ENCODE measurements around the gene SEC31A.

Gene SEC31A

DNA sequence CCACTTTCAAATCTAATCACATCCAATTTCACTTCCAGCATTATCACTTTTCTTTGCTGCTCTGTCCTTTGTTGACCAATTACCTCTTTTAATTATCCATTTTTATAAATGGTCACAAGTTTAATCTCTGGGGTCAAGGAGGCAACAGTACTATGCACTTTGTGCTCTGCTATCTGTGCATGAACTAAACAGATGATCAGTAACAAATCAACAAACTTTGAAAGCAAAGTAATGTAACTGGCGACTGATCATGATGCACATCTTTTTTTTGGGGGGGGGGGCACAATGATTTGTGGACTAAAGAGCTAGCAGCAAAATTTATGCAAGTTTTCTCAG, 1.5 kb upstream of the SEC31A start:
- no peak overlapping the region for H2BK15ac ChIP-seq (replicated peaks; ENCODE audit: low read depth)
- H2BK5ac ChIP-seq (ENCODE audit: low read length): no peak overlapping the region
- no peak overlapping the region for H3K4me3 ChIP-seq (ENCODE audit: low read length)
- no peaks in the 10 kb centered on the region for H3K27me3 ChIP-seq (ENCODE audit: insufficient read depth, low read length, poor library complexity)
- H3K79me1 ChIP-seq (ENCODE audit: low read length): peaks cover 3% of the 10 kb centered on the region
- peaks cover 48% of the 10 kb centered on the region for H3K79me2 ChIP-seq (ENCODE audit: control insufficient read depth, insufficient read depth, low read length)
- no peak overlapping the region for H2BK120ac ChIP-seq (ENCODE audit: low read depth, low read length)
- H3K9ac ChIP-seq (ENCODE audit: low read length): no peak overlapping the region
- H3K18ac ChIP-seq (ENCODE audit: low read length): no peak overlapping the region
- H3K4me1 ChIP-seq (ENCODE audit: control insufficient read depth, low read depth, low read length): no peaks in the 10 kb centered on the region
- no peak overlapping the region for H4K5ac ChIP-seq (ENCODE audit: low read length)
- H3K36me3 ChIP-seq (ENCODE audit: control insufficient read depth, insufficient read depth, low read length): peaks cover 6% of the 10 kb centered on the region
- DNase-seq: no peak
- H3K4ac ChIP-seq (ENCODE audit: low read depth, low read length): no peak overlapping the region
- H2AK5ac ChIP-seq (ENCODE audit: low read length): no peak overlapping the region
- H3K56ac ChIP-seq (ENCODE audit: low read length): no peak overlapping the region
- no CpG with 5 or more reads among the region's 1 CpG for WGBS (ENCODE audit: extremely low coverage, insufficient coverage, low lambda C conversion rate)
- H4K8ac ChIP-seq (ENCODE audit: low read depth, low read length): no peak overlapping the region
- H3K4me2 ChIP-seq (ENCODE audit: low read length): no peak overlapping the region
- H3K23ac ChIP-seq (ENCODE audit: low read length): no peak overlapping the region
- no peak overlapping the region for H3K27ac ChIP-seq (ENCODE audit: low read depth, low read length)

DNA sequence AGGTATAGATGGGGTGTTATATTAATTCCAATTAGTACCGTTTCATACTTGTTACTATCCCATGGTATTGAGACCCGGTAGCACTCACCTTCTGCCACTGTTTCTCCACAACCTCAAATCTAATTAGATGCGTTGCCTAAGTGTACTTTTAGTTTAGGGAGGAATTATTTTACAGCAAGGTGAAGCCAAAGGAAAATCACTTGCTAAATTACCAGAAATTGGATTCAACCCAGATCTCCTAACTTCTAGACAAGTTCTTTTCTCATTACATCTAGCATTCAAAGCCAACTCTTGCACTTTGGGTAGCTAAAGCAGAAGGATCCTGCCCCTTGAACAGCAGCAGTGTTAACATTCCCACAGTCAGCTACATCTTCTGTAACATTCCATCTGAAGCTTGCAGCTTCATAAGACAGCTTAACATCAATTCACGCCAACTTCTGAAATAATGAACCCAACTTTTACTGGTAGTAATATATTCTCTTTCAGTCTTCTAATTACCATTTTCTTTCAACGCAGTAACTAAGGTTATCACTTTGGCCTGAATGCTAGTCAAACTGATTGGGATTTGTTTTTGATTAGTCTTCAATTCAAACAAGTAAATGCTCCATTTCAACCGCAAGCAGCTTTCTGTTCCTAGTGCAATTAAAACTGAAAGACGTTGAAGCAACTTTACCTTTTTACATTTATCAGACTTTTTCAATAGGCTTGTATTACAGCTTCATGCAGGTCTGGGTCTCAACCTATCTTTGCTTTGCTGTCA, 934 bp upstream of the SEC31A start:
- no peak overlapping the region for H4K8ac ChIP-seq (ENCODE audit: low read depth, low read length)

DNA sequence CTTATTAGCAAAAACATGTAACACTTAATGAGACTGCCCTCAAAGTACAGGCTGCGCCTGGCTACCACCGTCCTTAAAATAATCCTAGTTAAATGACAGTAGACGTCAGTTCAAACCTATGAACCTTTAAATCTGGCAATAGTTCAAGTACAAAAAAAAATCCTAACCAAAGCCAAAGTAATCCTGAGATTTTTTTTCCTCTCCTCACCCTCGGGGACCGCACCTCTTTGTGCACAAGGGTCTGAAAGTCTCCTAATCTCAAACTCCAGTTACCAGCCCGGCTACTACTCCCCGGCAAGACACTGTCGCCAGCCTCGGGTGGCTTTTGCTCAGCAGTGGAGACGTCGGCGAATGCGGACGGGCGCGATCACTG, 439 bp downstream of the SEC31A start:
- no peak for DNase-seq
- Histone ChIP-seq H4K5ac (ENCODE audit: low read length) (no peak overlapping the region), H3K23ac (ENCODE audit: low read length) (peak overlapping the region; percentile 11), H3K79me1 (ENCODE audit: low read length) (peaks cover 3% of the 10 kb centered on the region), H3K9ac (ENCODE audit: low read length) (peak overlapping the region; percentile 100), H2BK120ac (ENCODE audit: low read depth, low read length) (no peak overlapping the region), H3K56ac (ENCODE audit: low read length) (peak overlapping the region; percentile 99), H3K36me3 (ENCODE audit: control insufficient read depth, insufficient read depth, low read length) (peaks cover 6% of the 10 kb centered on the region), H2BK5ac (ENCODE audit: low read length) (no peak overlapping the region), H3K27me3 (ENCODE audit: insufficient read depth, low read length, poor library complexity) (no peaks in the 10 kb centered on the region), H3K4me2 (ENCODE audit: low read length) (peak overlapping the region; percentile 41), H3K27ac (ENCODE audit: low read depth, low read length) (peak overlapping the region; percentile 95), H2BK15ac (replicated peaks; ENCODE audit: low read depth) (no peak overlapping the region), H3K79me2 (ENCODE audit: control insufficient read depth, insufficient read depth, low read length) (peaks cover 46% of the 10 kb centered on the region), H4K8ac (ENCODE audit: low read depth, low read length) (peak overlapping the region; percentile 76), H3K4ac (ENCODE audit: low read depth, low read length) (peak overlapping the region; percentile 93), H3K4me3 (ENCODE audit: low read length) (peak overlapping the region; percentile 99), H2AK5ac (ENCODE audit: low read length) (no peak overlapping the region), H3K18ac (ENCODE audit: low read length) (peak overlapping the region; percentile 96), H3K4me1 (ENCODE audit: control insufficient read depth, low read depth, low read length) (no peaks in the 10 kb centered on the region)
- WGBS (ENCODE audit: extremely low coverage, insufficient coverage, low lambda C conversion rate): no CpG with 5 or more reads among the region's 16 CpGs

More for the DNA sequence above, 934 bp upstream of the SEC31A start:
- no CpG with 5 or more reads among the region's 7 CpGs for WGBS (ENCODE audit: extremely low coverage, insufficient coverage, low lambda C conversion rate)
- H2BK5ac ChIP-seq (ENCODE audit: low read length): no peak overlapping the region
- no peak overlapping the region for H4K5ac ChIP-seq (ENCODE audit: low read length)
- H3K23ac ChIP-seq (ENCODE audit: low read length): no peak overlapping the region
- H2BK120ac ChIP-seq (ENCODE audit: low read depth, low read length): no peak overlapping the region
- H3K4me2 ChIP-seq (ENCODE audit: low read length): peak overlapping the region; percentile 67
- H2AK5ac ChIP-seq (ENCODE audit: low read length): no peak overlapping the region
- peak overlapping the region; percentile 62 for H3K4me3 ChIP-seq (ENCODE audit: low read length)
- H3K27me3 ChIP-seq (ENCODE audit: insufficient read depth, low read length, poor library complexity): no peaks in the 10 kb centered on the region
- peak overlapping the region; percentile 94 for H3K27ac ChIP-seq (ENCODE audit: low read depth, low read length)
- no peak overlapping the region for H3K18ac ChIP-seq (ENCODE audit: low read length)
- H3K9ac ChIP-seq (ENCODE audit: low read length): peak overlapping the region; percentile 90
- H3K79me2 ChIP-seq (ENCODE audit: control insufficient read depth, insufficient read depth, low read length): peaks cover 45% of the 10 kb centered on the region
- H3K79me1 ChIP-seq (ENCODE audit: low read length): peaks cover 3% of the 10 kb centered on the region
- no peak overlapping the region for H3K4ac ChIP-seq (ENCODE audit: low read depth, low read length)
- peak overlapping the region; percentile 97 for H3K56ac ChIP-seq (ENCODE audit: low read length)
- no peaks in the 10 kb centered on the region for H3K4me1 ChIP-seq (ENCODE audit: control insufficient read depth, low read depth, low read length)
- H3K36me3 ChIP-seq (ENCODE audit: control insufficient read depth, insufficient read depth, low read length): peaks cover 6% of the 10 kb centered on the region
- DNase-seq: peak; percentile 52
- no peak overlapping the region for H2BK15ac ChIP-seq (replicated peaks; ENCODE audit: low read depth)

DNA sequence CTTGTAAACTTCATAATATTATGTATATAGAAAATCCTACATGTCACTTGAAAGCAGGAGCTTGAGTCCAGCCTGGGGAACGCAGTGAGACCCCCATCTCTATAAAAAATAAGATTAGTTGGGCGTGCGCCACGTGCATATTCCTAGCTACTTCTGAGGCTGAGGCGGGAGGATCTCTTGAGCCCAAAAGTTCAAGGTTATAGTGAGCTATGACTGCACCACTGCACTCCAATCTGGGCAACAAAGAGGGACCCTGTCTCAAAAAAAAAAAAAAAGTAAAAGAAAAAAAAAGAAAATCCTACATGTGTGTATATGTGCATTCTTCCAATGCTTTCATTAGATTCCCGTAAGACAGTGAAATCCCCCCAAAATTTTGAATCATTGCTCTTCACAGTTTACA, 1.7 kb downstream of the SEC31A start:
- Histone ChIP-seq H2BK120ac (ENCODE audit: low read depth, low read length) (no peak overlapping the region), H3K9ac (ENCODE audit: low read length) (peak overlapping the region; percentile 50), H3K18ac (ENCODE audit: low read length) (no peak overlapping the region), H3K56ac (ENCODE audit: low read length) (peak overlapping the region; percentile 59), H2BK5ac (ENCODE audit: low read length) (no peak overlapping the region), H2AK5ac (ENCODE audit: low read length) (no peak overlapping the region), H3K36me3 (ENCODE audit: control insufficient read depth, insufficient read depth, low read length) (peaks cover 6% of the 10 kb centered on the region), H3K27ac (ENCODE audit: low read depth, low read length) (no peak overlapping the region), H4K5ac (ENCODE audit: low read length) (no peak overlapping the region), H4K8ac (ENCODE audit: low read depth, low read length) (no peak overlapping the region), H3K4me2 (ENCODE audit: low read length) (peak overlapping the region; percentile 14), H3K4me3 (ENCODE audit: low read length) (no peak overlapping the region), H3K4me1 (ENCODE audit: control insufficient read depth, low read depth, low read length) (no peaks in the 10 kb centered on the region), H3K23ac (ENCODE audit: low read length) (no peak overlapping the region), H3K79me1 (ENCODE audit: low read length) (peaks cover 3% of the 10 kb centered on the region), H3K79me2 (ENCODE audit: control insufficient read depth, insufficient read depth, low read length) (peaks cover 51% of the 10 kb centered on the region), H3K27me3 (ENCODE audit: insufficient read depth, low read length, poor library complexity) (no peaks in the 10 kb centered on the region), H3K4ac (ENCODE audit: low read depth, low read length) (peak overlapping the region; percentile 16), H2BK15ac (replicated peaks; ENCODE audit: low read depth) (no peak overlapping the region)
- DNase-seq: no peak
- WGBS (ENCODE audit: extremely low coverage, insufficient coverage, low lambda C conversion rate): no CpG with 5 or more reads among the region's 6 CpGs

DNA sequence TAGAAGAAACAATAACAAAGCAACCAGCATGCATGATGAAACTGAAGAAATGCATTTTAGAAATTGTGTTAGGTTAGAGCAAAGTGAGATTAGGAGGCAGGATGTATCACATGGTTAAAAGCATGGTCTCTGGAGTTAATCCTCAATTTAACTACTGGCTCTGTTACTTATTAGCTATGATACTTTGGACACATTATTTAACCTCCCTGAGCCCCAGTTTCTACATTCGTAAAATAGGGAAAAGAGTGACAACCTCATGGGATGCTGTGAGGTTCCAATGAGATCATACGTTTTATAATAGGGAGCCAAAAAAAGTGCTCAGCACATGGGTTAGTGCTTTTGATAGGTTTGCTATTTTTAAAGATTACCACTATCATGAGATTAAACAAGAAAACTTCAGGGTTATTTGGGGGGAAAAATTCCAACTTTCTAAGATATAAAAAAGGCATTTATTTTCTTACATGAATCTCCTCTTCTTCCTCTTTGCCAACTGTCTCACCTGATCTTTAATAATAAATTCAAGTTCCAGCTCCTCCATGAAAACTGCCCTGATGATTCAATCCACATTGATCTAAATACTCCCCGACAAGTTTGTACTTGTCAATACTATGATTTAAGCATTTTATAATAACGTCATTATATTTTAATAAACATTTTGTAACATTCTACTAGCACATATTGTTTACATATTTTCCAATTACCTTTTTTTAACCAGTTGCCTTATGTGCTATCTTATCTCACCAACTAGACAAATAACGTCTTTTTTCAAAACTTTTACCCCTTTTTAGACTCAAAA, 4.6 kb downstream of the SEC31A start:
- Histone ChIP-seq H3K56ac (ENCODE audit: low read length) (no peak overlapping the region), H3K18ac (ENCODE audit: low read length) (no peak overlapping the region), H3K23ac (ENCODE audit: low read length) (no peak overlapping the region), H3K9ac (ENCODE audit: low read length) (no peak overlapping the region), H3K27ac (ENCODE audit: low read depth, low read length) (no peak overlapping the region), H2BK15ac (replicated peaks; ENCODE audit: low read depth) (no peak overlapping the region), H3K79me2 (ENCODE audit: control insufficient read depth, insufficient read depth, low read length) (peaks cover 62% of the 10 kb centered on the region), H2BK5ac (ENCODE audit: low read length) (no peak overlapping the region), H3K27me3 (ENCODE audit: insufficient read depth, low read length, poor library complexity) (no peaks in the 10 kb centered on the region), H3K4me3 (ENCODE audit: low read length) (no peak overlapping the region), H2AK5ac (ENCODE audit: low read length) (no peak overlapping the region), H2BK120ac (ENCODE audit: low read depth, low read length) (no peak overlapping the region), H3K79me1 (ENCODE audit: low read length) (peaks cover 3% of the 10 kb centered on the region), H4K5ac (ENCODE audit: low read length) (no peak overlapping the region), H3K36me3 (ENCODE audit: control insufficient read depth, insufficient read depth, low read length) (no peaks in the 10 kb centered on the region), H3K4ac (ENCODE audit: low read depth, low read length) (no peak overlapping the region), H4K8ac (ENCODE audit: low read depth, low read length) (no peak overlapping the region), H3K4me1 (ENCODE audit: control insufficient read depth, low read depth, low read length) (no peaks in the 10 kb centered on the region), H3K4me2 (ENCODE audit: low read length) (no peak overlapping the region)
- 100% methylated on average over 3 of the region's 5 CpGs for WGBS (ENCODE audit: extremely low coverage, insufficient coverage, low lambda C conversion rate)
- DNase-seq: no peak
